ENCODE data around the gene WDR11. TPM values are rescaled to one million over a fixed set of nuclear protein-coding genes. Genes with fewer than 3 reads are reported as not detected.

Gene WDR11
- total and polyA plus RNA-seq, 12 donors, result 9.6 to 29.3 (median 14.5) TPM

GRCh38 chr10:120953897-120954296 is 102.7 kb downstream of the WDR11 start:
- H3K27me3 ChIP-seq, result peaks cover 0 to 66% (median 43%) of the 10 kb centered on the region in 7 donors
- DNase-seq (no peak), ATAC-seq (no peak)
- no peaks in the 10 kb centered on the region for H3K36me3 ChIP-seq
- 72 to 73% methylated on average over 1 of the region's 1 CpG for WGBS, 2 donors
- H3K9me3 ChIP-seq, result peaks cover 0 to 18% (median 8%) of the 10 kb centered on the region in 11 donors
- peaks cover 6 to 14% (median 13%) of the 10 kb centered on the region in 9 donors for H3K4me1 ChIP-seq
- H3K4me3 ChIP-seq, result no peak overlapping the region
- intact Hi-C loops (cut with DNase I), result loop anchor here in 3 of 10 donors (5.0 kb wide), 1 partner anchor 653 kb away; no protein-coding TSS in a partner anchor
- no peak overlapping the region for H3K27ac ChIP-seq
- TF ChIP-seq CTCF (IDR thresholded peaks at IDR 0.05), result no peak

Measured in heart right ventricle (tissue), 16 donors.